Small intestine (tissue), 7 donors: Measurements from ENCODE around the gene ERG28. TPM values are rescaled to one million over a fixed set of nuclear protein-coding genes. Genes with fewer than 3 reads are reported as not detected.
"Not testable (repeated sequence)": the region's sequence is repeated elsewhere in the genome, so short reads cannot be mapped to it uniquely, and the experiment has no call there.

Source experiments
- DNase-seq, 2 donors: peaks; one replicate each; pipeline versions ENCODE4 v3.0.0 to v3.0.0-alpha.2; 2013
- FAIRE-seq: peaks from 2 replicates; lab custom pipeline; 2012; peaks lifted over from hg19 to GRCh38; lab: Jason Lieb, UNC
- H3K27ac ChIP-seq, 3 donors: one replicate each; pipeline ENCODE4 v1.5.1; 2013; ENCODE audit warnings: low read length in 2 of 3, mild to moderate bottlenecking in 2 of 3, control low read depth in 1 of 3, inconsistent platforms in 1 of 3, low read depth in 1 of 3, moderate library complexity in 1 of 3
- H3K27me3 ChIP-seq, 3 donors: one replicate each; pipeline ENCODE4 v1.6.1; 2013; ENCODE audit warnings: low read length in 3 of 3, inconsistent platforms in 1 of 3; ENCODE audit not compliant: control insufficient read depth in 3 of 3, insufficient read depth in 3 of 3
- H3K36me3 ChIP-seq, 3 donors: one replicate each; pipeline ENCODE4 v1.6.1; 2013; ENCODE audit warnings: low read length in 3 of 3, inconsistent platforms in 1 of 3, low read depth in 1 of 3, mild to moderate bottlenecking in 1 of 3, moderate library complexity in 1 of 3; ENCODE audit not compliant: control insufficient read depth in 3 of 3, insufficient read depth in 2 of 3
- H3K4me1 ChIP-seq, 3 donors: one replicate each; pipeline ENCODE4 v1.6.1; 2013; ENCODE audit warnings: low read length in 2 of 3, inconsistent platforms in 1 of 3, low read depth in 1 of 3, mild to moderate bottlenecking in 1 of 3, moderate library complexity in 1 of 3; ENCODE audit not compliant: control insufficient read depth in 3 of 3, insufficient read depth in 2 of 3
- H3K4me3 ChIP-seq, 3 donors: one replicate each; pipeline ENCODE4 v1.5.1; 2013; ENCODE audit warnings: low read length in 3 of 3, control low read depth in 1 of 3, inconsistent platforms in 1 of 3, low read depth in 1 of 3, mild to moderate bottlenecking in 1 of 3, moderate library complexity in 1 of 3
- H3K9me3 ChIP-seq, 2 donors: one replicate each; pipeline ENCODE4 v1.6.1; 2013; ENCODE audit warnings: low read depth in 1 of 2, low read length in 1 of 2; ENCODE audit not compliant: control insufficient read depth in 2 of 2, insufficient read depth in 1 of 2
- whole genome bisulfite sequencing, 3 donors: extraction: QIAGEN DNeasy Blood & Tissue Kit; methylation state at CpG; one replicate each; pipeline ENCODE4 v1.1.7; 2013; 5-methylcytosine and 5-hydroxymethylcytosine counted together
- polyA plus RNA-seq, 4 donors: library from polyadenylated mRNA; stranded (reverse) in 3 of 4; unstranded in 1 of 4; fragments of 200-250 nt in 3 of 4; fragments of 120-200 nt in 1 of 4; gene quantifications; one replicate each; pipeline versions ENCODE4 v1.2.1 to v1.2.3, GENCODE V29; 2013
- donor health status: healthy with polysubstance abuse.
- donor health status: control.
- donor health status: control.
- donor health status: Bipolar disorder and iron deficiency.
- donor health status: healthy.

Gene ERG28
- polyA plus RNA-seq, 4 donors = 4.1 to 26.8 (median 14.0) TPM

DNA sequence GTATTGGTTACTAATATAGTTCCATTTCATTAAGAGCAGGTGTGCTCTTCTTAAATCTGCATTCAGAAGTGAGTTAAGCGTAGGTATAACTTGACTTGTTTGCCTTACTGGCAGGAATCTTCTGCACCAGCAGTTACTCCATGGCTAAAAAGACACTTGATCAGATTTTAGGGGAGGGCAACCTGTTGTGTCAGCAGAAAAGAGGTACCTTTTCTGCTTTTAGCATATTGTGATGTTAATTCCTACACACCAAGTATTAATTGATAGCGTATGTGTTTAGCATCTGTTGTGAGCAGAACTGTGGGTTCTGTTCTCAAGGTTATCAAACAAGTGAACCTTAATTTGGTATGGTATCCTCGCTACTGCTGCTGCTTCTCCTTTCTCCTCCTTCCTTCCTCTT is 38.7 kb upstream of the ERG28 start:
- no peaks in the 10 kb centered on the region for H3K4me1 ChIP-seq
- no peak overlapping the region for H3K4me3 ChIP-seq
- peaks cover 0 to 8% of the 10 kb centered on the region in 2 donors for H3K9me3 ChIP-seq
- FAIRE-seq (no peak), DNase-seq (no peak)
- WGBS, 3 donors = 95 to 97% (median 96%) methylated on average over 3 of the region's 3 CpGs
- H3K36me3 ChIP-seq = peaks cover 7 to 20% (median 11%) of the 10 kb centered on the region in 3 donors
- no peaks in the 10 kb centered on the region for H3K27me3 ChIP-seq
- H3K27ac ChIP-seq = no peak overlapping the region

- no peaks in the 10 kb centered on the region for H3K4me1 ChIP-seq
- peaks cover 7 to 24% (median 11%) of the 10 kb centered on the region in 3 donors for H3K36me3 ChIP-seq
- no peaks in the 10 kb centered on the region for H3K27me3 ChIP-seq
- no peak for FAIRE-seq
- no peak for DNase-seq
- WGBS, 3 donors = 87 to 96% (median 96%) methylated on average over 2 of the region's 2 CpGs
- no peak overlapping the region for H3K27ac ChIP-seq
- no peak overlapping the region for H3K4me3 ChIP-seq
- peaks cover 0 to 8% of the 10 kb centered on the region in 2 donors for H3K9me3 ChIP-seq
Observed at GRCh38 chr14:75697918-75698317, 37.2 kb upstream of the ERG28 start.

DNA sequence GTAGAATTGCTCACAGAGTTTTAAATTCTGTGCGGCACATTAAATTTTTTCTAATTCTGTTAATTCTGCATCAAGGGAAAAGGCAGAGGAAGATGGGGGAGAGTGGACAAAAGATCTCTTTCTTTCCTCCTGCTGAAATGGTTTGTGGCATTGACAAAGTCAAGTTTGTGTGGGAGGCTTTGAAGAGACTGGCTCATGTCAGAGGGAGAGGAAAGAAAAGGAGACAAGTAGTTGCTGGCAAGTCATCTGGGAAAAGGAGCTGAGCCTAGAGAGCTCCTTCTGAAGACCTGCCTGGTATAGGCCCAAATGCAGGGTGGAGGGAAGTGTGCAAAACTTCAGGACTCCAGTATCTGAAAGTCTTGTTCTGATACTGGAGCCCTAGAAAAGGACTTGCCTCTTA is 36.7 kb upstream of the ERG28 start:
- Histone ChIP-seq H3K36me3 (peaks cover 5 to 24% (median 11%) of the 10 kb centered on the region in 3 donors), H3K27ac (no peak overlapping the region), H3K9me3 (peaks cover 0 to 8% of the 10 kb centered on the region in 2 donors), H3K4me1 (no peaks in the 10 kb centered on the region), H3K4me3 (no peak overlapping the region), H3K27me3 (no peaks in the 10 kb centered on the region)
- WGBS, 3 donors = 95 to 100% (median 97%) methylated on average over 1 of the region's 1 CpG
- FAIRE-seq = no peak
- DNase-seq = no peak

DNA sequence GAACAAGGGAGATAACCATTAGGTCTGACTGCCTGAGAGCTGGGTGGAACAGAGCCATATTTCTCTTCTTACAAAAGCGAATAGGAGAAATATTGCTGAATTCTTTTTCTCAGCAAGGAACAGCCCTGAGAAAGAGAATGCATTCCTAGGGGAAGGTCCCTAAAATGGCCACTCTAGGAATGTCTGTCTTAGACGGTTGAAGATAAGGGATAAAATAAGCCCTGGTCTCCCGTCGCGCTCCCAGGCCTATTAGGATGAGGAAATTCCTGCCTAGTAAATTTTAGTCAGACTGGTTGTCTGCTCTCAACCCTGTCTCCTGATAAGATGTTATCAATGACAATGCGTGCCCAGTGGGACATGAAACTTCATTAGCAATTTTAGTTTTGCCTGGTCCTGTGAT is 34.3 kb upstream of the ERG28 start:
- not testable (repeated sequence) for H3K9me3 ChIP-seq, FAIRE-seq, DNase-seq, H3K27ac ChIP-seq, H3K4me1 ChIP-seq, H3K27me3 ChIP-seq, H3K4me3 ChIP-seq
- peaks cover 5 to 27% (median 17%) of the 10 kb centered on the region in 3 donors for H3K36me3 ChIP-seq
- 97 to 98% (median 97%) methylated on average over 6 of the region's 6 CpGs for WGBS, 3 donors

- H3K27ac ChIP-seq = no peak overlapping the region
- no peak for FAIRE-seq
- H3K4me3 ChIP-seq = no peak overlapping the region
- DNase-seq = no peak
- no peaks in the 10 kb centered on the region for H3K4me1 ChIP-seq
- peaks cover 0 to 3% of the 10 kb centered on the region in 2 donors for H3K9me3 ChIP-seq
- WGBS, 3 donors = 90 to 93% (median 92%) methylated on average over 7 of the region's 7 CpGs
- peaks cover 5 to 17% (median 14%) of the 10 kb centered on the region in 3 donors for H3K36me3 ChIP-seq
- H3K27me3 ChIP-seq = no peaks in the 10 kb centered on the region
Observed at GRCh38 chr14:75690010-75690409, 29.3 kb upstream of the ERG28 start.

DNA sequence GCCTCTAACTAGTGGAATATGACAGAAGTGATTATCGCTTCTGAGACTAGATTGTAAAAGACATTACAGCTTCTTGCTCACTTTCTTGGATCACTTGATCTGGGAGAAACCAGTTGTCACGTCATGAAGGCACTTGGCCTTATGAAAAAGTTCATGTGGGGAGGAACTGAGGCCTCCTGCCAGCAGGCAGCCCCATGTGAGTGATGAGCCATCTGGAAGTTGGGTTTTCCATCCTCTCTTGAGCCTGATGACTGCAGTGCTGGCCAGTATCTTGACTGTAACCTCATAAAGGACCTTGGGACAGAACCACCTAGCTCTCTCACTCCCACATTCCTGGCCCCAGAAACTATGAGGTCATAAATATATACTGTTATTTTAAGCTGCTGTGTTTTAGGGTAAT is 28.3 kb upstream of the ERG28 start:
- no peaks in the 10 kb centered on the region for H3K4me1 ChIP-seq
- H3K4me3 ChIP-seq = no peak overlapping the region
- H3K27ac ChIP-seq = no peak overlapping the region
- DNase-seq (no peak), FAIRE-seq (no peak)
- peaks cover 5 to 14% (median 13%) of the 10 kb centered on the region in 3 donors for H3K36me3 ChIP-seq
- WGBS, 3 donors = 81 to 96% (median 90%) methylated on average over 2 of the region's 2 CpGs
- H3K27me3 ChIP-seq = no peaks in the 10 kb centered on the region
- H3K9me3 ChIP-seq = no peaks in the 10 kb centered on the region

- no peaks in the 10 kb centered on the region for H3K27me3 ChIP-seq
- peaks cover 5 to 16% (median 10%) of the 10 kb centered on the region in 3 donors for H3K36me3 ChIP-seq
- no peak overlapping the region for H3K27ac ChIP-seq
- no peak for DNase-seq
- FAIRE-seq = no peak
- H3K4me1 ChIP-seq = no peaks in the 10 kb centered on the region
- no peaks in the 10 kb centered on the region for H3K9me3 ChIP-seq
- WGBS, 3 donors = 39 to 73% (median 45%) methylated on average over 2 of the region's 2 CpGs
- no peak overlapping the region for H3K4me3 ChIP-seq
Observed at GRCh38 chr14:75685910-75686309, 25.2 kb upstream of the ERG28 start.

- Histone ChIP-seq H3K4me1 (no peaks in the 10 kb centered on the region), H3K27ac (no peak overlapping the region), H3K9me3 (no peaks in the 10 kb centered on the region), H3K36me3 (peaks cover 0 to 6% (median 0%) of the 10 kb centered on the region in 3 donors), H3K4me3 (no peak overlapping the region), H3K27me3 (no peaks in the 10 kb centered on the region)
- FAIRE-seq = no peak
- DNase-seq = no peak
- WGBS, 3 donors = 81 to 93% (median 89%) methylated on average over 2 of the region's 2 CpGs
Observed at GRCh38 chr14:75675265-75675960, 14.7 kb upstream of the ERG28 start.
